Hepatocyte (in vitro differentiated cells): ENCODE data around the gene COX6A1. TPM values are rescaled to one million over a fixed set of nuclear protein-coding genes. Genes with fewer than 3 reads are reported as not detected.

Experiments used
- DNase-seq: peaks from one replicate; pipeline ENCODE4 v3.0.0-alpha.2; 2016; ENCODE audit warnings: low spot score
- H2AFZ ChIP-seq: fragments of 200-600 bp; sonication (generic); 2 replicates; pipeline ENCODE4 v1.6.0; 2016; ENCODE audit warnings: antibody characterized with exemption, mild to moderate bottlenecking
- H3K27ac ChIP-seq: fragments of 200-600 bp; sonication (generic); 2 replicates; pipeline ENCODE4 v1.5.1; 2016; ENCODE audit warnings: mild to moderate bottlenecking
- H3K27me3 ChIP-seq: fragments of 200-600 bp; sonication (generic); 2 replicates; pipeline ENCODE4 v1.6.1; 2016
- H3K36me3 ChIP-seq: fragments of 200-600 bp; sonication (generic); replicated peaks from 2 replicates; pipeline ENCODE4 v1.5.1; 2016; ENCODE audit warnings: low read depth; ENCODE audit not compliant: insufficient read depth
- H3K4me1 ChIP-seq: fragments of 200-600 bp; sonication (generic); 2 replicates; pipeline ENCODE4 v1.5.1; 2016; ENCODE audit warnings: mild to moderate bottlenecking, moderate library complexity; ENCODE audit not compliant: insufficient read depth
- H3K4me2 ChIP-seq: fragments of 200-600 bp; sonication (generic); 2 replicates; pipeline ENCODE4 v1.6.0; 2016
- H3K4me3 ChIP-seq: fragments of 200-600 bp; sonication (generic); 2 replicates; pipeline ENCODE4 v1.5.1; 2016; ENCODE audit warnings: mild to moderate bottlenecking
- H3K79me2 ChIP-seq: fragments of 200-600 bp; sonication (generic); 2 replicates; pipeline ENCODE4 v1.6.0; 2017; ENCODE audit warnings: mild to moderate bottlenecking
- H3K9me2 ChIP-seq: fragments of 200-600 bp; sonication (generic); replicated peaks from 2 replicates; pipeline ENCODE4 v1.6.0; 2017; ENCODE audit warnings: mild to moderate bottlenecking; ENCODE audit not compliant: insufficient read depth
- H3K9me3 ChIP-seq: fragments of 200-600 bp; sonication (generic); 2 replicates; pipeline ENCODE4 v1.5.1; 2016; ENCODE audit warnings: low read depth, mild to moderate bottlenecking
- H4K20me1 ChIP-seq: fragments of 200-600 bp; sonication (generic); 2 replicates; pipeline ENCODE4 v1.6.0; 2016; ENCODE audit warnings: mild to moderate bottlenecking; ENCODE audit not compliant: insufficient read depth, poor library complexity, severe bottlenecking
- EZH2 ChIP-seq: fragments of 200-600 bp; sonication (generic); IDR thresholded peaks from 2 replicates; pipeline ENCODE4 v1.6.1; 2016; ENCODE audit warnings: antibody characterized with exemption, mild to moderate bottlenecking, borderline replicate concordance
- EZH2phosphoT487 ChIP-seq: fragments of 200-600 bp; sonication (generic); IDR thresholded peaks from one replicate; pipeline ENCODE4 v1.6.1; 2018; ENCODE audit warnings: antibody characterized with exemption, mild to moderate bottlenecking, low read depth, moderate library complexity; ENCODE audit not compliant: unreplicated experiment, severe bottlenecking
- WGBS: methylation state at CpG from one replicate; pipeline ENCODE4 v1.1.6; 2016; ENCODE audit warnings: low lambda C conversion rate; ENCODE audit errors: missing lambda C conversion rate; 5-methylcytosine and 5-hydroxymethylcytosine counted together
- polyA plus RNA-seq: library from polyadenylated mRNA; unstranded; fragments of >200 nt; fragmentation: Nextera tagmentation; extraction: Ambion mirVana; gene quantifications from 2 replicates; pipeline ENCODE4 v1.2.1, GENCODE V29; 2016
- total RNA-seq: library from RNA; depleted of rRNA; stranded (reverse); fragments of >200 nt; gene quantifications from 2 replicates; pipeline ENCODE4 v1.2.3, GENCODE V29; 2014
- TF ChIP-seq, protein P1 (sequence below): fragments of 200-600 bp; sonication (generic); IDR thresholded peaks from 2 replicates; pipeline ENCODE4 v1.5.1; 2016; ENCODE audit warnings: antibody characterized with exemption, mild to moderate bottlenecking; ENCODE audit not compliant: poor library complexity

The COX6A1 gene
- total and polyA plus RNA-seq, 2 experiments from 2014 or later = 581 to 1,059 TPM

- no peak for DNase-seq
- H3K27me3 ChIP-seq = no peaks in the 10 kb centered on the region
- TF ChIP-seq, protein P1, sequence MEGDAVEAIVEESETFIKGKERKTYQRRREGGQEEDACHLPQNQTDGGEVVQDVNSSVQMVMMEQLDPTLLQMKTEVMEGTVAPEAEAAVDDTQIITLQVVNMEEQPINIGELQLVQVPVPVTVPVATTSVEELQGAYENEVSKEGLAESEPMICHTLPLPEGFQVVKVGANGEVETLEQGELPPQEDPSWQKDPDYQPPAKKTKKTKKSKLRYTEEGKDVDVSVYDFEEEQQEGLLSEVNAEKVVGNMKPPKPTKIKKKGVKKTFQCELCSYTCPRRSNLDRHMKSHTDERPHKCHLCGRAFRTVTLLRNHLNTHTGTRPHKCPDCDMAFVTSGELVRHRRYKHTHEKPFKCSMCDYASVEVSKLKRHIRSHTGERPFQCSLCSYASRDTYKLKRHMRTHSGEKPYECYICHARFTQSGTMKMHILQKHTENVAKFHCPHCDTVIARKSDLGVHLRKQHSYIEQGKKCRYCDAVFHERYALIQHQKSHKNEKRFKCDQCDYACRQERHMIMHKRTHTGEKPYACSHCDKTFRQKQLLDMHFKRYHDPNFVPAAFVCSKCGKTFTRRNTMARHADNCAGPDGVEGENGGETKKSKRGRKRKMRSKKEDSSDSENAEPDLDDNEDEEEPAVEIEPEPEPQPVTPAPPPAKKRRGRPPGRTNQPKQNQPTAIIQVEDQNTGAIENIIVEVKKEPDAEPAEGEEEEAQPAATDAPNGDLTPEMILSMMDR = no peak
- no peak for TF ChIP-seq EZH2
- no peak for TF ChIP-seq EZH2phosphoT487
Measured at GRCh38 chr12:120422892-120423456, 14.9 kb upstream of the COX6A1 start.

GRCh38 chr12:120425797-120426196 is 12.1 kb upstream of the COX6A1 start:
- Histone ChIP-seq H3K36me3 (no peaks in the 10 kb centered on the region), H4K20me1 (no peaks in the 10 kb centered on the region), H3K4me1 (no peaks in the 10 kb centered on the region), H3K4me3 (no peak overlapping the region), H3K4me2 (no peak overlapping the region), H3K27ac (no peak overlapping the region), H3K9me3 (no peaks in the 10 kb centered on the region), H3K79me2 (no peaks in the 10 kb centered on the region), H3K27me3 (no peaks in the 10 kb centered on the region), H3K9me2 (no peaks in the 10 kb centered on the region), H2AFZ (no peak overlapping the region)
- no peak for DNase-seq
- TF ChIP-seq EZH2phosphoT487 (no peak), EZH2 (no peak)
- 78% methylated on average over 3 of the region's 3 CpGs for WGBS

More at GRCh38 chr12:120422892-120423456, 14.9 kb upstream of the COX6A1 start:
- Histone ChIP-seq H3K9me2 (no peaks in the 10 kb centered on the region), H3K4me3 (no peak overlapping the region), H2AFZ (no peak overlapping the region), H3K27ac (no peak overlapping the region), H3K9me3 (no peaks in the 10 kb centered on the region), H3K4me1 (no peaks in the 10 kb centered on the region), H4K20me1 (no peaks in the 10 kb centered on the region), H3K36me3 (no peaks in the 10 kb centered on the region), H3K4me2 (no peak overlapping the region), H3K79me2 (no peaks in the 10 kb centered on the region)
- WGBS = 89% methylated on average over 3 of the region's 7 CpGs

DNA sequence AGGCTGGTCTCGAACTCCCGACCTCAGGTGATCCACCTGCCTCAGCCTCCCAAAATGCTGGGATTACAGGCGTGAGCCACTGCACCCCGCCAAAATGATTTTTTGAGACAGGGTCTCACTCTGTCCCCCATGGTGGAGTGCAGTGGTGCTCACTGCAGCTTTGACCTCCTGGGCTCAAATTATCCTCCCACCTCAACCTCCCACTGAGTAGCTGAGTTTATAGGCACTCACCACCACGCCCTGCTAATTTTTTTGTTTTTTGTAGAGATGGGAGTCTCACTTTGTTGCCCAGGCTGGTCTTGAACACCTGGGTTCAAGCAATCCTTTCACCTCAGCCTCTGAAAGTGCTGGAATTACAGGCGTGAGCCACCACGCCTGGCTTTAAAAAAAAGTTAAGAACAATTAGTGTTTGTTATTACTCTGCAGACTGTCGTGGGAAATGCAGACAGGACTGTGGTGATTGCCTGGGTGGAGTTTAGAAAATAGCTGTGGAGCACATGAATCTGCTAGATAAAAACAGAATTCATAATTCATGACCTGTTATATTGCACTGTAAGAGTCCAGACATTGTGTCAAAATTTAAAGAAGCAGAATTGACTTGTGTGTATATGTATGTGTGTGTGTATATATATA is 9.2 kb upstream of the COX6A1 start:
- H3K27ac ChIP-seq = no peak overlapping the region
- no peak for DNase-seq
- no peaks in the 10 kb centered on the region for H3K4me1 ChIP-seq
- no peaks in the 10 kb centered on the region for H3K36me3 ChIP-seq
- no peaks in the 10 kb centered on the region for H3K79me2 ChIP-seq
- H3K9me2 ChIP-seq = no peaks in the 10 kb centered on the region
- H3K4me3 ChIP-seq = no peak overlapping the region
- 61% methylated on average over 8 of the region's 8 CpGs for WGBS
- no peaks in the 10 kb centered on the region for H3K9me3 ChIP-seq
- H4K20me1 ChIP-seq = no peaks in the 10 kb centered on the region
- no peak overlapping the region for H3K4me2 ChIP-seq
- H2AFZ ChIP-seq = no peak overlapping the region
- H3K27me3 ChIP-seq = no peaks in the 10 kb centered on the region
- TF ChIP-seq EZH2phosphoT487 = no peak
- TF ChIP-seq EZH2 = no peak
- TF ChIP-seq, protein P1 = no peak

- Histone ChIP-seq H3K4me3 (no peak overlapping the region), H3K36me3 (no peaks in the 10 kb centered on the region), H4K20me1 (no peaks in the 10 kb centered on the region), H3K4me1 (no peaks in the 10 kb centered on the region), H2AFZ (no peak overlapping the region), H3K9me2 (no peaks in the 10 kb centered on the region), H3K79me2 (no peaks in the 10 kb centered on the region), H3K4me2 (no peak overlapping the region), H3K27me3 (no peaks in the 10 kb centered on the region), H3K27ac (no peak overlapping the region), H3K9me3 (no peaks in the 10 kb centered on the region)
- TF ChIP-seq EZH2 = no peak
- no peak for TF ChIP-seq EZH2phosphoT487
- TF ChIP-seq, protein P1 = no peak
- DNase-seq = no peak
- WGBS = 58% methylated on average over 7 of the region's 7 CpGs
Measured at GRCh38 chr12:120429368-120429767, 8.5 kb upstream of the COX6A1 start.
